Measurements from ENCODE around the gene LAMC1.

The LAMC1 gene

DNA sequence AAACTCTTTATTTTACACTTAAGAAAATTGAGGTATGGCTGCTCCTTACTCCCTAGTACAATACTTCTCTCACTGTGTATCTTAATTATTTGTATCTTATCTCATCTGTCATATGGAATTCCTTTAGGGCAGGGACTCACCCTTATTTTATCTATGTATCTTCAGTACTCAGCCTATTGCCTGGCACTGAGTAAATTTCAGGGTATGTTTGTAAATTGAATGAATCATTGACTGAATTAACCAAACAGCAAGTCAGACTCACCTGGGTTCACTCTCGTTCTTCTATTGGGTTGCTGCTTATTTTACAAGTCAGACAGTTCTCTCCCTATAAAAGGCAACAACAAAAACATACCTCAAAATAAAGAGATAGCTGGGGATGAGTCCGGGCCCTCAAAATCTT is 63.8 kb downstream of the LAMC1 start:
- Histone ChIP-seq H2BK12ac (ENCODE audit: low read length) (no peak overlapping the region), H2AK5ac (ENCODE audit: low read depth, low read length) (no peak overlapping the region), H3K4me2 (ENCODE audit: insufficient read depth, low read length, poor library complexity, severe bottlenecking) (no peak overlapping the region), H3K9me3 (replicated peaks in 1 of 2; ENCODE audit: control insufficient read depth in 2 of 2, insufficient read depth in 1 of 2, low read depth in 1 of 2, low read length in 2 of 2) (no peaks in the 10 kb centered on the region), H4K91ac (ENCODE audit: low read depth, low read length, poor library complexity) (no peak overlapping the region), H3K14ac (ENCODE audit: low read length) (no peak overlapping the region), H2BK5ac (ENCODE audit: low read length) (no peak overlapping the region), H3K79me1 (ENCODE audit: low read depth, low read length) (no peaks in the 10 kb centered on the region), H4K8ac (ENCODE audit: low read depth, low read length) (no peak overlapping the region), H3K18ac (ENCODE audit: low read length) (no peak overlapping the region), H3K4me3 (ENCODE audit: low read length in 2 of 2) (no peak overlapping the region), H3K4me1 (ENCODE audit: control insufficient read depth in 2 of 2, insufficient read depth in 1 of 2, low read depth in 1 of 2, low read length in 2 of 2) (peaks cover 6 to 13% of the 10 kb centered on the region in 2 donors), H3K27me3 (ENCODE audit: control insufficient read depth in 3 of 3, insufficient read depth in 3 of 3, low read depth in 1 of 3, low read length in 3 of 3) (no peaks in the 10 kb centered on the region), H3K27ac (replicated peaks; ENCODE audit: low read length) (no peak overlapping the region), H2BK120ac (ENCODE audit: low read depth, low read length) (no peak overlapping the region), H3K36me3 (replicated peaks in 1 of 2; ENCODE audit: control insufficient read depth in 2 of 2, insufficient read depth in 2 of 2, low read length in 2 of 2) (peaks cover 0 to 7% of the 10 kb centered on the region in 2 donors), H3K23ac (ENCODE audit: low read depth, low read length, poor library complexity) (no peak overlapping the region), H2BK15ac (ENCODE audit: low read length) (no peak overlapping the region), H3K4ac (ENCODE audit: low read length) (no peak overlapping the region), H3K9ac (ENCODE audit: low read depth, low read length, poor library complexity) (no peak overlapping the region), H2AFZ (ENCODE audit: low read length) (no peak overlapping the region)
- DNase-seq (ENCODE audit: low spot score), result no peak
- WGBS, 2 donors (ENCODE audit: extremely low coverage in 2 of 2, insufficient read length in 2 of 2, insufficient replicate concordance in 1 of 2), result no CpG with 5 or more reads among the region's 2 CpGs

DNA sequence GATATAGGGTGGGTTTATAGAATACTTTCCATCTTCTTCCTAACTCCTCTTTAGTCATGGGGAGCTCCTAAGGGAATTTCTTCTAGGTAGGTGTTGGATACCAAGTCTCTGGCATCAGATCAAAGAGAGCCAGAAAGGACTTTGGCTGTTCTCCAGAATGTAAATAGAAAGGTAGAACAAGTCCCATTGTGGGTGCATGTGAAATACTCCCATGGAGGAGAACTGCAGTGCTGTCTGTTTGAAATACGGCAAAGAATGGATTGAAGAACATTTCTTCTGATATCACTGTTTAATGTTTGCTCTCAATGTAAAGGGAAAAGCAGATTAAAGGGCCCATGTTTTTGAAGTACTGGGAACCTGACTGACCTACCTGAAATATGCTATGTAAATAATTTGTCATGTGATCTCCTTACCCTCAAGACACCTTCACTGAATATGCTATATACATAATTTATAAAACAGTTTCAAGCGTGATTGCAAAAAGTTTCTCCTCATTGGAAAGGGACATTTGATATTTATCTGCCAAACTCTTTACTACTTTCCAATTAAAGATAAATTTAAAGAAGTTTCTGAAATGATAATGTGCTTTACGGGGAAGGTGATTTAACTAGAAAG is 65.9 kb downstream of the LAMC1 start:
- Histone ChIP-seq H3K9me3 (replicated peaks in 1 of 2; ENCODE audit: control insufficient read depth in 2 of 2, insufficient read depth in 1 of 2, low read depth in 1 of 2, low read length in 2 of 2) (no peaks in the 10 kb centered on the region), H2BK120ac (ENCODE audit: low read depth, low read length) (no peak overlapping the region)
- no CpG with 5 or more reads among the region's 3 CpGs for WGBS, 2 donors (ENCODE audit: extremely low coverage in 2 of 2, insufficient read length in 2 of 2, insufficient replicate concordance in 1 of 2)

GRCh38 chr1:183090391-183091006 is 67.3 kb downstream of the LAMC1 start:
- H3K4me3 ChIP-seq (ENCODE audit: low read length in 2 of 2), result no peak overlapping the region
- H3K27me3 ChIP-seq (ENCODE audit: control insufficient read depth in 3 of 3, insufficient read depth in 3 of 3, low read depth in 1 of 3, low read length in 3 of 3), result no peaks in the 10 kb centered on the region
- no peak overlapping the region for H2BK120ac ChIP-seq (ENCODE audit: low read depth, low read length)
- H3K18ac ChIP-seq (ENCODE audit: low read length), result no peak overlapping the region
- H3K4me1 ChIP-seq (ENCODE audit: control insufficient read depth in 2 of 2, insufficient read depth in 1 of 2, low read depth in 1 of 2, low read length in 2 of 2), result peaks cover 8 to 13% of the 10 kb centered on the region in 2 donors
- no peak overlapping the region for H3K4ac ChIP-seq (ENCODE audit: low read length)
- no peak overlapping the region for H3K27ac ChIP-seq (replicated peaks; ENCODE audit: low read length)
- H3K23ac ChIP-seq (ENCODE audit: low read depth, low read length, poor library complexity), result no peak overlapping the region
- peaks cover 0 to 4% of the 10 kb centered on the region in 2 donors for H3K36me3 ChIP-seq (replicated peaks in 1 of 2; ENCODE audit: control insufficient read depth in 2 of 2, insufficient read depth in 2 of 2, low read length in 2 of 2)
- DNase-seq (ENCODE audit: low spot score), result no peak
- H3K4me2 ChIP-seq (ENCODE audit: insufficient read depth, low read length, poor library complexity, severe bottlenecking), result no peak overlapping the region
- H3K79me1 ChIP-seq (ENCODE audit: low read depth, low read length), result no peaks in the 10 kb centered on the region
- H2AK5ac ChIP-seq (ENCODE audit: low read depth, low read length), result no peak overlapping the region
- no peak overlapping the region for H2AFZ ChIP-seq (ENCODE audit: low read length)
- no peak overlapping the region for H3K9ac ChIP-seq (ENCODE audit: low read depth, low read length, poor library complexity)
- H4K91ac ChIP-seq (ENCODE audit: low read depth, low read length, poor library complexity), result no peak overlapping the region
- H2BK12ac ChIP-seq (ENCODE audit: low read length), result no peak overlapping the region
- no peak overlapping the region for H3K14ac ChIP-seq (ENCODE audit: low read length)
- no peaks in the 10 kb centered on the region for H3K9me3 ChIP-seq (replicated peaks in 1 of 2; ENCODE audit: control insufficient read depth in 2 of 2, insufficient read depth in 1 of 2, low read depth in 1 of 2, low read length in 2 of 2)
- no peak overlapping the region for H4K8ac ChIP-seq (ENCODE audit: low read depth, low read length)
- H2BK5ac ChIP-seq (ENCODE audit: low read length), result no peak overlapping the region
- H2BK15ac ChIP-seq (ENCODE audit: low read length), result no peak overlapping the region
- no CpG with 5 or more reads among the region's 5 CpGs for WGBS, 2 donors (ENCODE audit: extremely low coverage in 2 of 2, insufficient read length in 2 of 2, insufficient replicate concordance in 1 of 2)

More for the DNA sequence above, 65.9 kb downstream of the LAMC1 start:
- DNase-seq (ENCODE audit: low spot score), result no peak
- Histone ChIP-seq H2AK5ac (ENCODE audit: low read depth, low read length) (no peak overlapping the region), H3K23ac (ENCODE audit: low read depth, low read length, poor library complexity) (no peak overlapping the region), H3K36me3 (replicated peaks in 1 of 2; ENCODE audit: control insufficient read depth in 2 of 2, insufficient read depth in 2 of 2, low read length in 2 of 2) (peaks cover 0 to 4% of the 10 kb centered on the region in 2 donors), H3K27ac (replicated peaks; ENCODE audit: low read length) (no peak overlapping the region), H3K4me1 (ENCODE audit: control insufficient read depth in 2 of 2, insufficient read depth in 1 of 2, low read depth in 1 of 2, low read length in 2 of 2) (peaks cover 8 to 13% of the 10 kb centered on the region in 2 donors), H3K79me1 (ENCODE audit: low read depth, low read length) (no peaks in the 10 kb centered on the region), H3K14ac (ENCODE audit: low read length) (no peak overlapping the region), H3K9ac (ENCODE audit: low read depth, low read length, poor library complexity) (no peak overlapping the region), H3K18ac (ENCODE audit: low read length) (no peak overlapping the region), H4K8ac (ENCODE audit: low read depth, low read length) (no peak overlapping the region), H3K27me3 (ENCODE audit: control insufficient read depth in 3 of 3, insufficient read depth in 3 of 3, low read depth in 1 of 3, low read length in 3 of 3) (no peaks in the 10 kb centered on the region), H2BK12ac (ENCODE audit: low read length) (no peak overlapping the region), H3K4me3 (ENCODE audit: low read length in 2 of 2) (no peak overlapping the region), H3K4ac (ENCODE audit: low read length) (no peak overlapping the region), H4K91ac (ENCODE audit: low read depth, low read length, poor library complexity) (no peak overlapping the region), H2AFZ (ENCODE audit: low read length) (no peak overlapping the region), H3K4me2 (ENCODE audit: insufficient read depth, low read length, poor library complexity, severe bottlenecking) (no peak overlapping the region), H2BK15ac (ENCODE audit: low read length) (no peak overlapping the region), H2BK5ac (ENCODE audit: low read length) (no peak overlapping the region)

DNA sequence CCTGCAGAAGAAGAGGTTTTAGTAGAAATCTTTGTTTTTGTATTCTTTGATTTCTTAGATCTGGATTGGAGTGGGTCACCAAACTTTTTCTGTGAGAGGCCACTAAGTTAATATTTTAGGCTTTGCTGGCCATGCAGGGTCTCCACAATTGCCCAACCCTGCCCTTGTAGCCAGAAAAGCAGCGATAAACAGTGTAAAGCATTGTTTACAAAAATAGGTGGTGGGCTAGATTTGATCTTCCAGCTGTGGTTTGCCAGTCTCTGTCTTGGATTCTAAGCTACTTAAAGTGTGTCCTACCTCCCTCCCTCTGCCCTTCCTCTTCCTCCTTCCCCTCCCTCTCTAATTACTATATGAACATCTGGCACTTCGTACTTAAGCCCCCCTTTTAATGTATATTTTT is 68.0 kb downstream of the LAMC1 start:
- no peak overlapping the region for H3K4me3 ChIP-seq (ENCODE audit: low read length in 2 of 2)
- H2AK5ac ChIP-seq (ENCODE audit: low read depth, low read length), result no peak overlapping the region
- H3K27me3 ChIP-seq (ENCODE audit: control insufficient read depth in 3 of 3, insufficient read depth in 3 of 3, low read depth in 1 of 3, low read length in 3 of 3), result no peaks in the 10 kb centered on the region
- no peak overlapping the region for H2BK120ac ChIP-seq (ENCODE audit: low read depth, low read length)
- no peak overlapping the region for H3K4me2 ChIP-seq (ENCODE audit: insufficient read depth, low read length, poor library complexity, severe bottlenecking)
- H2BK15ac ChIP-seq (ENCODE audit: low read length), result no peak overlapping the region
- no peaks in the 10 kb centered on the region for H3K79me1 ChIP-seq (ENCODE audit: low read depth, low read length)
- H3K36me3 ChIP-seq (replicated peaks in 1 of 2; ENCODE audit: control insufficient read depth in 2 of 2, insufficient read depth in 2 of 2, low read length in 2 of 2), result peaks cover 0 to 4% of the 10 kb centered on the region in 2 donors
- H3K4ac ChIP-seq (ENCODE audit: low read length), result no peak overlapping the region
- no CpG with 5 or more reads among the region's 2 CpGs for WGBS, 2 donors (ENCODE audit: extremely low coverage in 2 of 2, insufficient read length in 2 of 2, insufficient replicate concordance in 1 of 2)
- H4K8ac ChIP-seq (ENCODE audit: low read depth, low read length), result no peak overlapping the region
- H2AFZ ChIP-seq (ENCODE audit: low read length), result no peak overlapping the region
- no peak for DNase-seq (ENCODE audit: low spot score)
- no peak overlapping the region for H3K9ac ChIP-seq (ENCODE audit: low read depth, low read length, poor library complexity)
- H3K14ac ChIP-seq (ENCODE audit: low read length), result no peak overlapping the region
- H2BK12ac ChIP-seq (ENCODE audit: low read length), result no peak overlapping the region
- H3K27ac ChIP-seq (replicated peaks; ENCODE audit: low read length), result no peak overlapping the region
- H4K91ac ChIP-seq (ENCODE audit: low read depth, low read length, poor library complexity), result no peak overlapping the region
- peaks cover 8 to 13% of the 10 kb centered on the region in 2 donors for H3K4me1 ChIP-seq (ENCODE audit: control insufficient read depth in 2 of 2, insufficient read depth in 1 of 2, low read depth in 1 of 2, low read length in 2 of 2)
- no peak overlapping the region for H2BK5ac ChIP-seq (ENCODE audit: low read length)
- no peak overlapping the region for H3K23ac ChIP-seq (ENCODE audit: low read depth, low read length, poor library complexity)
- H3K9me3 ChIP-seq (replicated peaks in 1 of 2; ENCODE audit: control insufficient read depth in 2 of 2, insufficient read depth in 1 of 2, low read depth in 1 of 2, low read length in 2 of 2), result no peaks in the 10 kb centered on the region
- no peak overlapping the region for H3K18ac ChIP-seq (ENCODE audit: low read length)

Measured in neuronal stem cell (in vitro differentiated cells).